HL-60/S4 treated with retinoic acid at 250 ng/mL for 4 days and 3 days (cell line): Measurements from ENCODE around the gene FOXR2.

Experiments
- in situ Hi-C: fragments of 300-500 bp; cut with MboI; formaldehyde crosslinking; loops from 2 replicates; pipeline ENCODE4 v1.7.0; 2022; ENCODE audit warnings: low sequenced_read_pairs

FOXR2 gene

GRCh38 chrX:55623100-55623499 is at the start of gene FOXR2:
TSS of gene FOXR2 (plus strand) at chrX:55623400. CDS start at chrX:55623712, 312 bp downstream.
- in situ Hi-C loops, result no loop called here

- in situ Hi-C loops, result no loop called here
These were observed 44.1 kb upstream of the FOXR2 start for GRCh38 chrX:55579115-55579514.

- in situ Hi-C loops, result no loop called here
These were observed 40.8 kb upstream of the FOXR2 start for GRCh38 chrX:55582447-55582846.

- in situ Hi-C loops, result no loop called here
These were observed 29.9 kb upstream of the FOXR2 start for GRCh38 chrX:55593296-55593695.

- in situ Hi-C loops, result no loop called here
These were observed 29.4 kb upstream of the FOXR2 start for GRCh38 chrX:55593756-55594257.

GRCh38 chrX:55598333-55598732 is 24.9 kb upstream of the FOXR2 start:
- in situ Hi-C loops, result no loop called here

- in situ Hi-C loops, result no loop called here
These were observed 3.7 kb upstream of the FOXR2 start for GRCh38 chrX:55619547-55619946.

GRCh38 chrX:55624403-55624802 is 1.2 kb downstream of the FOXR2 start:
- in situ Hi-C loops, result no loop called here

GRCh38 chrX:55636109-55636508 is 12.9 kb downstream of the FOXR2 start:
- in situ Hi-C loops, result no loop called here

GRCh38 chrX:55638933-55639332 is 15.7 kb downstream of the FOXR2 start:
- in situ Hi-C loops, result no loop called here

- in situ Hi-C loops, result no loop called here
These were observed 17.7 kb downstream of the FOXR2 start for GRCh38 chrX:55640854-55641253.

- in situ Hi-C loops, result no loop called here
These were observed 25.2 kb downstream of the FOXR2 start for GRCh38 chrX:55648434-55648833.

- in situ Hi-C loops, result no loop called here
These were observed 36.7 kb downstream of the FOXR2 start for GRCh38 chrX:55659931-55660330.

- in situ Hi-C loops, result no loop called here
These were observed 40.4 kb downstream of the FOXR2 start for GRCh38 chrX:55663584-55663983.

GRCh38 chrX:55668084-55668483 is 44.9 kb downstream of the FOXR2 start:
- in situ Hi-C loops, result no loop called here
